IMR-90 (cell line): Measurements from ENCODE around the gene IQSEC1. TPM values are rescaled to one million over a fixed set of nuclear protein-coding genes. Genes with fewer than 3 reads are reported as not detected.

Source experiments
- ATAC-seq: fragments of 200-7000 bp; cut with Tn5 transposase; 2 replicates; pipeline ENCODE4 v1.9.1; 2020; ENCODE audit warnings: low read depth, mild to moderate bottlenecking, moderate library complexity
- BruUV-seq: library from RNA; stranded (reverse); fragments of 400-500 nt; replicated peaks from 2 replicates; lab custom pipeline; 2021; lab: Mats Ljungman, UMichigan
- CTCF ChIA-PET: fragments of 300-600 bp; formaldehyde crosslinking; extraction: SDS; loops from one replicate; lab custom pipeline; 2021; ENCODE audit warnings: antibody characterized with exemption; lab: Yijun Ruan, JAX
- POLR2A ChIA-PET: fragments of 300-600 bp; sonication (Branson Sonifier 250); formaldehyde crosslinking; loops from one replicate; lab custom pipeline; 2022; ENCODE audit warnings: antibody characterized with exemption; ENCODE audit not compliant: unreplicated experiment; lab: Charles Lee
- DNase-seq: peaks from one replicate; pipeline ENCODE4 v3.0.0; 2013
- H2AFZ ChIP-seq: replicated peaks from 2 replicates; pipeline ENCODE3; 2013; ENCODE audit warnings: low read length, mild to moderate bottlenecking; ENCODE audit not compliant: poor library complexity
- H2AK5ac ChIP-seq: 2 replicates; pipeline ENCODE4 v1.6.1; 2013; ENCODE audit warnings: low read depth, low read length, inconsistent platforms
- H2AK9ac ChIP-seq: replicated peaks from 2 replicates; pipeline ENCODE3; 2013; ENCODE audit warnings: mild to moderate bottlenecking, low read depth, low read length, moderate library complexity; ENCODE audit not compliant: poor library complexity
- H2BK120ac ChIP-seq: 2 replicates; pipeline ENCODE4 v1.6.1; 2013; ENCODE audit warnings: low read depth, low read length, inconsistent platforms
- H2BK15ac ChIP-seq: 3 replicates; pipeline ENCODE4 v1.6.1; 2013; ENCODE audit warnings: low read depth, low read length, inconsistent platforms
- H2BK20ac ChIP-seq: 2 replicates; pipeline ENCODE4 v1.6.1; 2013; ENCODE audit warnings: low read depth, mild to moderate bottlenecking, inconsistent platforms, low read length, moderate library complexity
- H2BK5ac ChIP-seq: 2 replicates; pipeline ENCODE4 v1.6.1; 2013; ENCODE audit warnings: mild to moderate bottlenecking, low read depth, low read length, inconsistent platforms; ENCODE audit not compliant: poor library complexity, severe bottlenecking
- H3K14ac ChIP-seq: replicated peaks from 2 replicates; pipeline ENCODE4 v1.6.1; 2013; ENCODE audit warnings: low read depth, low read length, inconsistent platforms
- H3K18ac ChIP-seq: 2 replicates; pipeline ENCODE4 v1.6.1; 2013; ENCODE audit warnings: low read depth, low read length, control low read depth
- H3K23ac ChIP-seq: 2 replicates; pipeline ENCODE4 v1.6.1; 2013; ENCODE audit warnings: low read depth, low read length, inconsistent platforms
- H3K27ac ChIP-seq: 2 replicates; pipeline ENCODE4 v1.5.1; 2013; ENCODE audit warnings: mild to moderate bottlenecking, control low read depth, low read length; ENCODE audit not compliant: insufficient read depth
- H3K27me3 ChIP-seq: 2 replicates; pipeline ENCODE4 v1.6.1; 2013; ENCODE audit warnings: low read length; ENCODE audit not compliant: control insufficient read depth, insufficient read depth
- H3K36me3 ChIP-seq: 2 replicates; pipeline ENCODE4 v1.6.1; 2013; ENCODE audit warnings: low read length, mixed read lengths; ENCODE audit not compliant: control insufficient read depth, insufficient read depth
- H3K4ac ChIP-seq: 2 replicates; pipeline ENCODE4 v1.6.1; 2013; ENCODE audit warnings: low read depth, low read length, inconsistent platforms
- H3K4me1 ChIP-seq: 2 replicates; pipeline ENCODE4 v1.6.1; 2013; ENCODE audit warnings: low read length, mixed read lengths; ENCODE audit not compliant: control insufficient read depth, insufficient read depth
- H3K4me2 ChIP-seq: 2 replicates; pipeline ENCODE4 v1.6.1; 2013; ENCODE audit warnings: low read depth, mild to moderate bottlenecking, control low read depth, low read length, moderate library complexity
- H3K4me3 ChIP-seq: 2 replicates; pipeline ENCODE4 v1.5.1; 2013; ENCODE audit warnings: low read depth, mild to moderate bottlenecking, control low read depth, low read length, moderate library complexity; ENCODE audit not compliant: insufficient read depth
- H3K56ac ChIP-seq: 2 replicates; pipeline ENCODE4 v1.6.1; 2013; ENCODE audit warnings: low read length, inconsistent platforms; ENCODE audit not compliant: insufficient read depth; ENCODE audit errors: extremely low read depth
- H3K79me1 ChIP-seq, 2 experiments: 2 replicates each; pipeline ENCODE4 v1.6.1; 2013; ENCODE audit warnings: low read length in 2 of 2, inconsistent platforms in 1 of 2, low read depth in 1 of 2
- H3K9ac ChIP-seq: 2 replicates; pipeline ENCODE4 v1.6.1; 2013; ENCODE audit warnings: low read depth, low read length, control low read depth
- H3K9me1 ChIP-seq: 2 replicates; pipeline ENCODE4 v1.6.1; 2013; ENCODE audit warnings: low read length, inconsistent platforms; ENCODE audit not compliant: insufficient read depth
- H3K9me3 ChIP-seq: 2 replicates; pipeline ENCODE4 v1.6.1; 2013; ENCODE audit warnings: low read length; ENCODE audit not compliant: control insufficient read depth, insufficient read depth
- H4K20me1 ChIP-seq: 2 replicates; pipeline ENCODE4 v1.6.1; 2013; ENCODE audit warnings: low read length, inconsistent platforms; ENCODE audit not compliant: insufficient read depth
- H4K5ac ChIP-seq: 2 replicates; pipeline ENCODE4 v1.6.1; 2013; ENCODE audit warnings: mild to moderate bottlenecking, low read depth, low read length, control low read depth
- H4K8ac ChIP-seq, 2 experiments: 2 replicates each; pipeline ENCODE4 v1.6.1; 2013; ENCODE audit warnings: low read depth in 2 of 2, low read length in 2 of 2, control low read depth in 1 of 2, inconsistent platforms in 1 of 2
- H4K91ac ChIP-seq: 2 replicates; pipeline ENCODE4 v1.6.1; 2013; ENCODE audit warnings: low read depth, low read length, inconsistent platforms; ENCODE audit not compliant: insufficient read depth
- SMC3 ChIP-seq: fragments of 150-350 bp; IDR thresholded peaks from 2 replicates; pipeline ENCODE4 v1.6.1; 2016; ENCODE audit warnings: low read depth, mild to moderate bottlenecking, antibody characterized with exemption, low read length, moderate library complexity
- WGBS, 2 experiments: methylation state at CpG; one replicate each; pipeline versions ENCODE4 v1.1.5 to v1.1.7; 2013; ENCODE audit warnings: missing lambda C conversion rate in 2 of 2; ENCODE audit not compliant: insufficient read length in 1 of 2; ENCODE audit errors: extremely low coverage in 2 of 2; 5-methylcytosine and 5-hydroxymethylcytosine counted together
- dilution Hi-C: fragments of 300-500 bp; cut with HindIII; formaldehyde crosslinking; loops from one replicate; pipeline ENCODE4 v1.14.3; 2018; ENCODE audit warnings: low sequenced_read_pairs; ENCODE audit not compliant: unreplicated experiment
- in situ Hi-C: fragments of 300-500 bp; cut with MboI; formaldehyde crosslinking; loops from 3 replicates; pipeline ENCODE4 v1.14.3; 2019; ENCODE audit warnings: low sequenced_read_pairs, inconsistent platforms, mixed read lengths
- intact Hi-C: fragments of 100-400 bp; cut with micrococcal nuclease; formaldehyde crosslinking; loops from 2 replicates; pipeline ENCODE4 v1.10.0; 2022
- polyA plus RNA-seq, 3 experiments: library from polyadenylated mRNA; depleted of rRNA; stranded (reverse); fragments of >200 nt; gene quantifications; 2 replicates each; pipeline ENCODE4 v1.2.3, GENCODE V29; 2012; ENCODE audit warnings: low replicate concordance in 1 of 3
- total RNA-seq: library from RNA; depleted of rRNA; stranded (reverse); fragments of >200 nt; gene quantifications from 2 replicates; pipeline ENCODE4 v1.2.3, GENCODE V29; 2012
- TF ChIP-seq, protein P1 (sequence below): fragments of 150-350 bp; IDR thresholded peaks from 2 replicates; pipeline ENCODE4 v1.6.1; 2017; ENCODE audit warnings: mild to moderate bottlenecking, antibody characterized with exemption, low read length, low read depth

The IQSEC1 gene
- total and polyA plus RNA-seq, 2 of the 4 experiments (the other 2 are of a cell fraction) = 5.9 to 11.9 TPM

DNA sequence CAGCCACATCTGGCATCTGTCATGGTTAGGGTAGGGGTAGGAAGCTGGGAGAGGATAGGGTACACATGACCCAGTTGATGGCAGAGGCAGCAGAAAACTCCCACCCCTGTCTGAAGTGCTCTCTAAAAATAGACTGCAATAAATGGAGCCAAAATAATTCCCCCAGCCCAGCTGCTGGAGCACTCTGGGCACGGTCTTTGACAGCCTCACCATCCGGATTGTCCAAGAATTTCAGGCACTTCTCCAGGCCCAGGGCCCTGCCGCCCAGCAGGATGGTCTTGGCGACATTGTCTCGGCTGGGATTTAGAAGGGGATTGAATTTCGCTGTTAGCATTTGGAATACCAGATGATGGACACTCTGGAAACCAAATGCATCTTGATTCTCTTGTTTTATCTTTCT, 103.7 kb downstream of the IQSEC1 start:
- ATAC-seq (no peak), DNase-seq (no peak)
- H2BK20ac ChIP-seq = no peak overlapping the region
- dilution Hi-C loops (no loop called here), intact Hi-C loops (no loop called here), in situ Hi-C loops (no loop called here)
- H3K9ac ChIP-seq = no peak overlapping the region
- BruUV-seq = no TSS peak
- no peak overlapping the region for H4K5ac ChIP-seq
- no peak overlapping the region for H2AK9ac ChIP-seq
- peaks cover 13 to 30% of the 10 kb centered on the region in 2 experiments for H3K79me1 ChIP-seq
- peaks cover 18% of the 10 kb centered on the region for H3K4me1 ChIP-seq
- peaks cover 33% of the 10 kb centered on the region for H4K20me1 ChIP-seq
- H3K27me3 ChIP-seq = no peaks in the 10 kb centered on the region
- no peak overlapping the region for H2AFZ ChIP-seq
- H3K9me3 ChIP-seq = no peaks in the 10 kb centered on the region
- no peak overlapping the region for H3K4me2 ChIP-seq
- peaks cover 3% of the 10 kb centered on the region for H3K9me1 ChIP-seq
- H4K91ac ChIP-seq = no peak overlapping the region
- H4K8ac ChIP-seq = no peak overlapping the region
- H2AK5ac ChIP-seq = no peak overlapping the region
- H3K18ac ChIP-seq = no peak overlapping the region
- H3K4ac ChIP-seq = no peak overlapping the region
- 28% methylated on average over 3 of the region's 6 CpGs; no CpG with 5 or more reads in 1 of the 2 experiments for WGBS, 2 experiments
- no peaks in the 10 kb centered on the region for H3K36me3 ChIP-seq
- no peak overlapping the region for H3K4me3 ChIP-seq
- no peak overlapping the region for H3K23ac ChIP-seq
- H3K14ac ChIP-seq = no peak overlapping the region
- CTCF ChIA-PET = no interaction called here
- POLR2A ChIA-PET = no interaction called here
- no peak overlapping the region for H3K56ac ChIP-seq
- TF ChIP-seq, protein P1, sequence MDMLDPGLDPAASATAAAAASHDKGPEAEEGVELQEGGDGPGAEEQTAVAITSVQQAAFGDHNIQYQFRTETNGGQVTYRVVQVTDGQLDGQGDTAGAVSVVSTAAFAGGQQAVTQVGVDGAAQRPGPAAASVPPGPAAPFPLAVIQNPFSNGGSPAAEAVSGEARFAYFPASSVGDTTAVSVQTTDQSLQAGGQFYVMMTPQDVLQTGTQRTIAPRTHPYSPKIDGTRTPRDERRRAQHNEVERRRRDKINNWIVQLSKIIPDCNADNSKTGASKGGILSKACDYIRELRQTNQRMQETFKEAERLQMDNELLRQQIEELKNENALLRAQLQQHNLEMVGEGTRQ = no peak
- TF ChIP-seq SMC3 = no peak
- H2BK15ac ChIP-seq = no peak overlapping the region
- H2BK120ac ChIP-seq = no peak overlapping the region
- no peak overlapping the region for H2BK5ac ChIP-seq
- no peak overlapping the region for H3K27ac ChIP-seq
